AG10803 (cell line): ENCODE measurements around the gene MORN1.

Source experiments
- DNase-seq: peaks from one replicate; pipeline ENCODE4 v3.0.0; 2010; ENCODE audit warnings: low read depth
- H3K4me3 ChIP-seq: 2 replicates; pipeline ENCODE4 v1.5.1; 2011; ENCODE audit warnings: mild to moderate bottlenecking, low read length, control low read depth
- CTCF ChIP-seq: conservative IDR thresholded peaks from 2 replicates; pipeline ENCODE4 v1.5.1; 2011; ENCODE audit warnings: mild to moderate bottlenecking, low read length, control low read depth, inconsistent platforms

MORN1 gene

DNA sequence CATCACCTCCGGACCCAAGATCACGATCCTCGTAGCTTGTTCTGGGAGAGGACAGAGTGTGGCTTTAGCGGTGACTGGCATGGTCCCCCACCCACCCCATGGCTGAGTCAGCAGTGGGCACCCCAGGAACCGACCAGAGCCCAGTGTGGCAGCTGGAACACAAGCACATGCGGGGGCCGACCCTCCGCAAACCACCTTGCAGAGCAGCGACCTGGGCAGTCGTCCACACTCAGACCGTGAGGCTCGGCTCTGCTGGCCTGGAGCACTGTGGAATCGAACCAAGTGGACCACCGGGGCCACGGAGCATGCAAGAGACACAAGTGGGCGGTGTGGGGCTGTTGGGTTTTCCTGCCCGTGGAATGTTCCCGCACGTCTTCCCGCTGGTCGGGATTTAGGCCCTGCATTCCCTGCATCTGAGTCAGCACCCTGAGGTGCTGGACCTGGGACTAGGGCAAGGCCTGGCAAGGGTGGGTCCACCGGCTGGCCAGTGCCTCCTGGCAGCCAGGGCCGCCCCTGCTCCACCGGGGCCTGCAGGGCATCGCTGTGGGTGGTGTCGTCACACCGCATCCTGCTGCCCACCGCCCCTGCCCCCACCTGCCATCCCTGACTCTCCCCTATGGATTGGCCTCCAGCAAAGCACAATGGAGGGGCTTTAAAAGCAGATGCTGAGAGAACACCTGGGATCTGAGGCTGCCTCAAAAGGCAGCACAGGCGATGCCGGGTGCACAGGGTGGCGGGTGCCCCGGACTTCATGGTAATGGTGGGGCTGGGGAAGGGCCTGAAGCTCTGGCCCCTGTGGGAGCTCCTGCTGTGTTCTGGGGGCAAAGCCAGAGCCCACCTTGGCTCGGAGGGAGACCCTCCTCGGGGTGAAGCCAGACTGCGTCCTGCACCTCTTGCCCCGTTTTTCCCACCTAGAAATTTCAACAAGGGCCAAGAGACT lies 18.5 kb downstream of the MORN1 start:
- no peak overlapping the region for H3K4me3 ChIP-seq
- no peak for TF ChIP-seq CTCF
- no peak for DNase-seq

DNA sequence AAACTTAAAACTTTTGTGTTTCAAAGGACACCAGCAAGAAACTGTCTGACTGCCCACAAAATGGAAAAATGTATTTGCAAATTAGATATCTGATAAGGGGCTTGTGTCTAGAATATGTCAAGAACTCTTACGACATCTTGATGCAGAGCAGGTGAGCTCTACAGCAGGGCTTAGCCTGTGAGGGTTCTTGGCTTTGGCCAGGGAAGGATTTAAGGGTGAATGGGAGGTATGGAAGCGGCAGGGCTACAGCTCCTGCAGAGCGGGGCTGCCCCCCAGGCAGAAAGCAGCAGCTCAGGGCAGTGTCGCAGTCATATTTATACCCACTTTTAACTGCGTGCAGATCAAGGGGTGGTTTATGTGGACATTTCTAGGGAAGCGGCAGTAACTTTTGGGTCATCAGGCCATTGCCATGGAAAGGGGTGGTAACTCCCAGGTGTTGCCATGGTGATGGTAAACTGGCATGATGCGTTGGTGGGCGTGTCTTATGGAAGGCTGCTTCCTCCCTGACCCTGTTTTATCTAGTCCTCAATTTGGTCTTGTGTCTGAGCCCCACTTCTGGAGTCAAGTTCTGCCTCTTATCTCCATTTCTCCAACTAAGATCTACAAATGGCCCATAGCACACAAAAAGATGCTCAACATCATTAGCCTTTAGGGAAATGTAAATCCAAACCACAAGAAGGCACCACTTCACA lies 23.2 kb downstream of the MORN1 start:
- H3K4me3 ChIP-seq: no peak overlapping the region
- TF ChIP-seq CTCF: no peak
- DNase-seq: no peak

GRCh38 chr1:2363847-2364513 lies 27.4 kb downstream of the MORN1 start:
- no peak overlapping the region for H3K4me3 ChIP-seq
- TF ChIP-seq CTCF: no peak
- DNase-seq: no peak

- no peak for TF ChIP-seq CTCF
- peak; percentile 51 for DNase-seq
- H3K4me3 ChIP-seq: no peak overlapping the region
Observed at GRCh38 chr1:2360588-2361364, 30.6 kb downstream of the MORN1 start.

- no peak for DNase-seq
- H3K4me3 ChIP-seq: no peak overlapping the region
- no peak for TF ChIP-seq CTCF
Observed at GRCh38 chr1:2358651-2359640, 32.4 kb downstream of the MORN1 start.

- no peak for DNase-seq
- TF ChIP-seq CTCF: no peak
- no peak overlapping the region for H3K4me3 ChIP-seq
Observed at GRCh38 chr1:2358072-2358471, 33.3 kb downstream of the MORN1 start.
